ENCODE results near the gene LBHD2. TPM values are rescaled to one million over a fixed set of nuclear protein-coding genes. Genes with fewer than 3 reads are reported as not detected.

LBHD2 gene
- total RNA-seq, 1 experiment from 2014 or later: not detected

DNA sequence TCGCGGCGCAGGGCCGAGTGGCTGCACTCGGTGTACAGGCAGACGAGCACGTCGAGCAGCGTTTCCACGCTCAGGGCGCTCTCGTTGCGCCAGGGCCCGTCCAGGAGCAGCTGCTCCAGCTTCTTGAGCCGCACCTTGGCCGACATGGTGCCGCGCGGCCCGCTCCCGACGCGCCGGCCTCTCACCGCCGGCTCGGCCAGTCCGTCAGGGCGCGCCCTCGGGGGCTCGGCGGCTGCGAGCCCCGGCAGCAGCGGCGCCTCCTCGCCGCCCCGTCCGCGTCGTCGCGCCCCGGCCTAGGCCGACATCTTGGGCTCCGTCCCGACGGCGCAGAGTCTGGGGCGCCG, 27.0 kb upstream of the LBHD2 start:
- in situ Hi-C loops (cut with HindIII; ENCODE audit: low pct_unique_long_range_greater_than_20kb, low sequenced_read_pairs): no loop called here
- no peaks in the 10 kb centered on the region for H3K27me3 ChIP-seq (ENCODE audit: control insufficient read depth, insufficient read depth, low read length)
- ChIA-PET CTCF (no interaction called here), POLR2A (interaction anchor here (0.6 kb wide), 1 partner anchor 24 kb away, joined by 3 read pairs; no protein-coding TSS in a partner anchor)
- no peak for DNase-seq (ENCODE audit: low read depth, low spot score)
- no TSS peak for BruUV-seq (replicated peaks)
- H3K27ac ChIP-seq (ENCODE audit: low read length): peak overlapping the region; percentile 39; the same call in 1 of the 2 replicates
- H3K4me3 ChIP-seq (ENCODE audit: low read depth in 2 of 2, low read length in 2 of 2): peak overlapping the region; percentile 59 to 67
- TF ChIP-seq TCF7L2 (IDR thresholded peaks at IDR 0.05; ENCODE audit: low read depth, low read length) (no peak), POLR2AphosphoS5 (IDR thresholded peaks at IDR 0.05; ENCODE audit: low read depth, low read length) (no peak), SIN3A (IDR thresholded peaks at IDR 0.05; ENCODE audit: borderline replicate concordance, insufficient read depth, low read depth, low read length) (no peak)
- TF ChIP-seq, protein P1, sequence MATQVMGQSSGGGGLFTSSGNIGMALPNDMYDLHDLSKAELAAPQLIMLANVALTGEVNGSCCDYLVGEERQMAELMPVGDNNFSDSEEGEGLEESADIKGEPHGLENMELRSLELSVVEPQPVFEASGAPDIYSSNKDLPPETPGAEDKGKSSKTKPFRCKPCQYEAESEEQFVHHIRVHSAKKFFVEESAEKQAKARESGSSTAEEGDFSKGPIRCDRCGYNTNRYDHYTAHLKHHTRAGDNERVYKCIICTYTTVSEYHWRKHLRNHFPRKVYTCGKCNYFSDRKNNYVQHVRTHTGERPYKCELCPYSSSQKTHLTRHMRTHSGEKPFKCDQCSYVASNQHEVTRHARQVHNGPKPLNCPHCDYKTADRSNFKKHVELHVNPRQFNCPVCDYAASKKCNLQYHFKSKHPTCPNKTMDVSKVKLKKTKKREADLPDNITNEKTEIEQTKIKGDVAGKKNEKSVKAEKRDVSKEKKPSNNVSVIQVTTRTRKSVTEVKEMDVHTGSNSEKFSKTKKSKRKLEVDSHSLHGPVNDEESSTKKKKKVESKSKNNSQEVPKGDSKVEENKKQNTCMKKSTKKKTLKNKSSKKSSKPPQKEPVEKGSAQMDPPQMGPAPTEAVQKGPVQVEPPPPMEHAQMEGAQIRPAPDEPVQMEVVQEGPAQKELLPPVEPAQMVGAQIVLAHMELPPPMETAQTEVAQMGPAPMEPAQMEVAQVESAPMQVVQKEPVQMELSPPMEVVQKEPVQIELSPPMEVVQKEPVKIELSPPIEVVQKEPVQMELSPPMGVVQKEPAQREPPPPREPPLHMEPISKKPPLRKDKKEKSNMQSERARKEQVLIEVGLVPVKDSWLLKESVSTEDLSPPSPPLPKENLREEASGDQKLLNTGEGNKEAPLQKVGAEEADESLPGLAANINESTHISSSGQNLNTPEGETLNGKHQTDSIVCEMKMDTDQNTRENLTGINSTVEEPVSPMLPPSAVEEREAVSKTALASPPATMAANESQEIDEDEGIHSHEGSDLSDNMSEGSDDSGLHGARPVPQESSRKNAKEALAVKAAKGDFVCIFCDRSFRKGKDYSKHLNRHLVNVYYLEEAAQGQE (IDR thresholded peaks at IDR 0.05; ENCODE audit: insufficient read depth in 1 of 2, low read depth in 2 of 2, low read length in 1 of 2): no peak
- TF ChIP-seq, protein P2, sequence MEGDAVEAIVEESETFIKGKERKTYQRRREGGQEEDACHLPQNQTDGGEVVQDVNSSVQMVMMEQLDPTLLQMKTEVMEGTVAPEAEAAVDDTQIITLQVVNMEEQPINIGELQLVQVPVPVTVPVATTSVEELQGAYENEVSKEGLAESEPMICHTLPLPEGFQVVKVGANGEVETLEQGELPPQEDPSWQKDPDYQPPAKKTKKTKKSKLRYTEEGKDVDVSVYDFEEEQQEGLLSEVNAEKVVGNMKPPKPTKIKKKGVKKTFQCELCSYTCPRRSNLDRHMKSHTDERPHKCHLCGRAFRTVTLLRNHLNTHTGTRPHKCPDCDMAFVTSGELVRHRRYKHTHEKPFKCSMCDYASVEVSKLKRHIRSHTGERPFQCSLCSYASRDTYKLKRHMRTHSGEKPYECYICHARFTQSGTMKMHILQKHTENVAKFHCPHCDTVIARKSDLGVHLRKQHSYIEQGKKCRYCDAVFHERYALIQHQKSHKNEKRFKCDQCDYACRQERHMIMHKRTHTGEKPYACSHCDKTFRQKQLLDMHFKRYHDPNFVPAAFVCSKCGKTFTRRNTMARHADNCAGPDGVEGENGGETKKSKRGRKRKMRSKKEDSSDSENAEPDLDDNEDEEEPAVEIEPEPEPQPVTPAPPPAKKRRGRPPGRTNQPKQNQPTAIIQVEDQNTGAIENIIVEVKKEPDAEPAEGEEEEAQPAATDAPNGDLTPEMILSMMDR (IDR thresholded peaks at IDR 0.05): no peak
- peaks cover 22% of the 10 kb centered on the region for H3K4me1 ChIP-seq (ENCODE audit: control insufficient read depth, insufficient read depth, low read length)
- H3K9me3 ChIP-seq (ENCODE audit: control insufficient read depth, insufficient read depth, low read depth, low read length): no peaks in the 10 kb centered on the region
- H3K36me3 ChIP-seq (ENCODE audit: control insufficient read depth, insufficient read depth, low read length): no peaks in the 10 kb centered on the region
- peak; percentile 41 for ATAC-seq
- intact Hi-C loops (cut with micrococcal nuclease; ENCODE audit: unreplicated experiment): no loop called here

DNA sequence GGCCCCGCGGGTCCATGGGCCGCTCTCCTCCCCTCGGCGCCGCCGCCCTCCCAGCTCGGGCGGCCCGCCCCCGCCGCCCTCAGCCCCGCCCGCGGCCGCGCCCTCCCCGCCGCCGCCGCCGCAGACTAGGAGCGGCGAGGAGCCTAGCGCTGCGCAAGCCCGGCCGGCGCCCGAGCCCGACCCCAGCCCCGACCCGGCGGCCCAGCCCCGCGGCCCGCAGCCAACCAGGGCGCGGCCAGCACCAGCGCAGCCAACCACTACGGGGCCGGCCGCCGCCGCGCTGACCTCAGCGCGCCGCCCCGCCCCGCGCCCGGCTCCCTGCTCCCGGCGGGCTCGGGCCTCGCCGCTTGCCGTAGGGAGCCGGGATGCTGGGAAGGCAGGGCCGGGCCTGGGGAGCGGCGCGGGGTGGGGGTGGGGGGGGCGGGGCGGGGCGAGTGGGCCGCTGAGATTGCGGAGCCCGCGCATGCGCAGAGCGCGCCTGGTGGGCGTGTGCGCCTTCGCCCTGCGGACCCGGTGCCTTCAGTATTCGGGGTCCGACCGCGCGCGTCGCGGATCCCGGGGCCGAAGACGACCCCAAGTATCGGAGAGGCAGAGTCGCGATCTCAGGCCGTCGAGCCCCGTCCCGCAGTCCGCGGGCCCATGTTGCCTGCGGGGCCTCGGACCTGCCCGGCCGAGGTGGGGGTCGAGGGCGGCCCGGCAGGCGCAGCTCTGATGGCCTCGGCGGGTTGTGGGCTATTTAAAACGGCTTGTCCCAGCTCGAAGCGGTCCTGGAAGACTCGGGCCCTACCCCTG, 26.4 kb upstream of the LBHD2 start, which contains the start of gene CDC42BPB:
CDC42BPB (minus strand) TSS at position 178 of the 792 bp plus-strand sequence. CDS start 376 bp downstream, outside the sequence.
- Histone ChIP-seq H3K9me3 (ENCODE audit: control insufficient read depth, insufficient read depth, low read depth, low read length) (no peaks in the 10 kb centered on the region), H3K27ac (ENCODE audit: low read length) (peak within 1 kb of the TSS; percentile 87), H3K27me3 (ENCODE audit: control insufficient read depth, insufficient read depth, low read length) (no peaks in the 10 kb centered on the region), H3K4me3 (ENCODE audit: low read depth in 2 of 2, low read length in 2 of 2) (peak within 1 kb of the TSS; percentile 79 to 81), H3K36me3 (ENCODE audit: control insufficient read depth, insufficient read depth, low read length) (no peaks in the 10 kb centered on the region), H3K4me1 (ENCODE audit: control insufficient read depth, insufficient read depth, low read length) (peaks cover 22% of the 10 kb centered on the region)
- intact Hi-C loops (cut with micrococcal nuclease; ENCODE audit: unreplicated experiment): no loop called here
- no peak for DNase-seq (ENCODE audit: low read depth, low spot score)
- ChIA-PET POLR2A (no interaction called here), CTCF (no interaction called here)
- TF ChIP-seq, protein P2 (IDR thresholded peaks at IDR 0.05): no peak
- TF ChIP-seq TCF7L2 (IDR thresholded peaks at IDR 0.05; ENCODE audit: low read depth, low read length) (no peak), SIN3A (IDR thresholded peaks at IDR 0.05; ENCODE audit: borderline replicate concordance, insufficient read depth, low read depth, low read length) (0 out of 2 replicates have a peak, but pooled peaks have one; percentile 56), POLR2AphosphoS5 (IDR thresholded peaks at IDR 0.05; ENCODE audit: low read depth, low read length) (no peak)
- TF ChIP-seq, protein P1 (IDR thresholded peaks at IDR 0.05; ENCODE audit: insufficient read depth in 1 of 2, low read depth in 2 of 2, low read length in 1 of 2): no peak
- in situ Hi-C loops (cut with HindIII; ENCODE audit: low pct_unique_long_range_greater_than_20kb, low sequenced_read_pairs): no loop called here
- BruUV-seq (replicated peaks): no TSS peak
- peak; percentile 96 for ATAC-seq

Measured in Panc1 (cell line).